H9 (cell line): ENCODE measurements around the gene ETFB. TPM values are rescaled to one million over a fixed set of nuclear protein-coding genes. Genes with fewer than 3 reads are reported as not detected.
"Not testable (repeated sequence)": the region's sequence is repeated elsewhere in the genome, so short reads cannot be mapped to it uniquely, and the experiment has no call there.

Experiments
- DNase-seq: peaks from one replicate; pipeline ENCODE4 v3.0.0-alpha.2; 2017
- H2AFZ ChIP-seq: one replicate; pipeline ENCODE4 v1.6.1; 2013; ENCODE audit warnings: mild to moderate bottlenecking, low read length, control low read depth, moderate library complexity
- H2AK5ac ChIP-seq: 2 replicates; pipeline ENCODE4 v1.6.1; 2013; ENCODE audit warnings: low read length, control low read depth, mixed read lengths; ENCODE audit not compliant: insufficient read length
- H2BK120ac ChIP-seq: one replicate; pipeline ENCODE4 v1.6.1; 2013; ENCODE audit warnings: low read depth, mild to moderate bottlenecking, low read length, control low read depth, inconsistent platforms; ENCODE audit not compliant: poor library complexity, severe bottlenecking
- H2BK12ac ChIP-seq: 2 replicates; pipeline ENCODE4 v1.6.1; 2013; ENCODE audit warnings: low read length, control low read depth, mixed read lengths, low read depth; ENCODE audit not compliant: insufficient read length
- H2BK15ac ChIP-seq: 2 replicates; pipeline ENCODE4 v1.6.1; 2013; ENCODE audit warnings: low read depth, low read length, control low read depth
- H2BK20ac ChIP-seq: one replicate; pipeline ENCODE4 v1.6.1; 2013; ENCODE audit warnings: low read depth, mild to moderate bottlenecking, low read length, control low read depth, inconsistent platforms; ENCODE audit not compliant: poor library complexity, severe bottlenecking
- H2BK5ac ChIP-seq: 2 replicates; pipeline ENCODE4 v1.6.1; 2013; ENCODE audit warnings: low read length, control low read depth, mixed read lengths; ENCODE audit not compliant: insufficient read length
- H3K14ac ChIP-seq: 2 replicates; pipeline ENCODE4 v1.6.1; 2013; ENCODE audit warnings: low read length, control low read depth; ENCODE audit not compliant: insufficient read depth
- H3K18ac ChIP-seq: 2 replicates; pipeline ENCODE4 v1.6.1; 2013; ENCODE audit warnings: low read depth, mild to moderate bottlenecking, mixed read lengths, low read length, control low read depth; ENCODE audit not compliant: insufficient read length
- H3K23ac ChIP-seq: 2 replicates; pipeline ENCODE4 v1.6.1; 2013; ENCODE audit warnings: low read length, control low read depth, mixed read lengths, low read depth; ENCODE audit not compliant: insufficient read length
- H3K23me2 ChIP-seq: 2 replicates; pipeline ENCODE4 v1.6.1; 2013; ENCODE audit warnings: low read depth, mild to moderate bottlenecking, mixed read lengths, low read length, control low read depth; ENCODE audit not compliant: insufficient read length, poor library complexity, severe bottlenecking
- H3K27ac ChIP-seq: 2 replicates; pipeline ENCODE4 v1.5.1; 2013; ENCODE audit warnings: low read length, control low read depth, mixed read lengths, low read depth; ENCODE audit not compliant: insufficient read length
- H3K27me3 ChIP-seq: 2 replicates; pipeline ENCODE4 v1.6.1; 2013; ENCODE audit warnings: low read length, control low read depth, inconsistent platforms; ENCODE audit not compliant: insufficient read depth
- H3K4ac ChIP-seq: 2 replicates; pipeline ENCODE4 v1.6.1; 2013; ENCODE audit warnings: low read depth, mild to moderate bottlenecking, control low read depth, inconsistent platforms, low read length, moderate library complexity
- H3K4me1 ChIP-seq: 2 replicates; pipeline ENCODE4 v1.6.1; 2013; ENCODE audit warnings: low read length, control low read depth, inconsistent platforms; ENCODE audit not compliant: insufficient read depth
- H3K4me2 ChIP-seq: 2 replicates; pipeline ENCODE4 v1.6.1; 2013; ENCODE audit warnings: low read length, control low read depth, mixed read lengths; ENCODE audit not compliant: insufficient read length, insufficient read depth
- H3K56ac ChIP-seq: 2 replicates; pipeline ENCODE4 v1.6.1; 2013; ENCODE audit warnings: low read depth, mild to moderate bottlenecking, mixed read lengths, low read length, control low read depth; ENCODE audit not compliant: insufficient read length
- H3K79me1 ChIP-seq: 2 replicates; pipeline ENCODE4 v1.6.1; 2013; ENCODE audit warnings: low read depth, mild to moderate bottlenecking, moderate library complexity, low read length, control low read depth, inconsistent platforms; ENCODE audit not compliant: insufficient read depth, poor library complexity, severe bottlenecking
- H3K79me2 ChIP-seq: 2 replicates; pipeline ENCODE4 v1.6.1; 2013; ENCODE audit warnings: low read length, control low read depth, inconsistent platforms; ENCODE audit not compliant: insufficient read depth
- H3K9ac ChIP-seq: 2 replicates; pipeline ENCODE4 v1.6.1; 2013; ENCODE audit warnings: low read length, control low read depth, mixed read lengths; ENCODE audit not compliant: insufficient read length; ENCODE audit errors: extremely low read depth
- H3K9me3 ChIP-seq: one replicate; pipeline ENCODE4 v1.6.1; 2013; ENCODE audit warnings: low read depth, low read length, inconsistent platforms; ENCODE audit not compliant: control insufficient read depth
- H3T11ph ChIP-seq: one replicate; pipeline ENCODE4 v1.6.1; 2013; ENCODE audit warnings: mild to moderate bottlenecking, low read length, control low read depth, inconsistent platforms
- H4K20me1 ChIP-seq: one replicate; pipeline ENCODE4 v1.6.1; 2013; ENCODE audit not compliant: control insufficient read depth, insufficient read length, insufficient read depth
- H4K5ac ChIP-seq: 2 replicates; pipeline ENCODE4 v1.6.1; 2013; ENCODE audit warnings: low read depth, mild to moderate bottlenecking, mixed read lengths, low read length, control low read depth; ENCODE audit not compliant: insufficient read length
- H4K8ac ChIP-seq: replicated peaks from 2 replicates; pipeline ENCODE4 v1.6.1; 2013; ENCODE audit warnings: low read length, control low read depth, mixed read lengths, low read depth; ENCODE audit not compliant: insufficient read length
- H4K91ac ChIP-seq: 2 replicates; pipeline ENCODE4 v1.6.1; 2013; ENCODE audit warnings: low read depth, mild to moderate bottlenecking, moderate library complexity, mixed read lengths, low read length, control low read depth; ENCODE audit not compliant: insufficient read length
- H3K27ac Mint-ChIP-seq, 3 experiments: 2 replicates in 2 of 3; 3 replicates in 1 of 3; pipeline ENCODE4 v1.8.0; 2020 to 2021; ENCODE audit warnings: mixed read lengths in 3 of 3, mild to moderate bottlenecking in 1 of 3, moderate library complexity in 1 of 3
- H3K27me3 Mint-ChIP-seq: 2 replicates; pipeline ENCODE4 v1.8.0; 2021; ENCODE audit warnings: low read depth, mild to moderate bottlenecking, moderate library complexity, mixed read lengths
- H3K36me3 Mint-ChIP-seq, 3 experiments: 2 replicates in 2 of 3; 3 replicates in 1 of 3; pipeline ENCODE4 v1.8.0; 2020 to 2021; ENCODE audit warnings: low read depth in 3 of 3, mixed read lengths in 3 of 3; ENCODE audit not compliant: insufficient read depth in 1 of 3
- H3K4me1 Mint-ChIP-seq, 2 experiments: 2 replicates each; pipeline ENCODE4 v1.8.0; 2020; ENCODE audit warnings: mixed read lengths in 2 of 2
- H3K4me3 Mint-ChIP-seq, 2 experiments: 2 replicates in 1 of 2; 3 replicates in 1 of 2; pipeline ENCODE4 v1.8.0; 2020 to 2021; ENCODE audit warnings: mild to moderate bottlenecking in 2 of 2, mixed read lengths in 2 of 2, moderate library complexity in 1 of 2
- H3K9me3 Mint-ChIP-seq, 2 experiments: 2 replicates in 1 of 2; 3 replicates in 1 of 2; pipeline ENCODE4 v1.8.0; 2020; ENCODE audit warnings: mild to moderate bottlenecking in 2 of 2, mixed read lengths in 2 of 2, moderate library complexity in 1 of 2
- CTCF ChIP-seq: fragments of 200-600 bp; sonication (generic); conservative IDR thresholded peaks from 3 replicates; pipeline ENCODE4 v1.8.0; 2021; ENCODE audit warnings: antibody characterized with exemption, mild to moderate bottlenecking
- whole genome bisulfite sequencing: extraction: QIAGEN DNeasy Blood & Tissue Kit; methylation state at CpG from one replicate; pipeline ENCODE4 v1.1.7; 2013; ENCODE audit warnings: missing lambda C conversion rate, low lambda C conversion rate, mixed read lengths; ENCODE audit not compliant: insufficient read length; ENCODE audit errors: extremely low coverage; 5-methylcytosine and 5-hydroxymethylcytosine counted together
- total RNA-seq: library from RNA; stranded (reverse); gene quantifications from 2 replicates; pipeline ENCODE4 v1.2.1, GENCODE V29; 2021

ETFB gene
- total RNA-seq, 1 experiment from 2014 or later = 49.4 TPM

GRCh38 chr19:51398096-51398704 is 32.0 kb upstream of the ETFB start:
- Histone ChIP-seq H2AFZ (no peak overlapping the region), H2BK20ac (no peak overlapping the region), H2BK15ac (no peak overlapping the region), H2BK5ac (no peak overlapping the region), H3K79me1 (no peaks in the 10 kb centered on the region), H3K79me2 (no peaks in the 10 kb centered on the region), H3T11ph (no peak overlapping the region), H3K14ac (no peak overlapping the region), H3K4ac (no peak overlapping the region), H3K56ac (no peak overlapping the region), H3K23me2 (peaks cover 8% of the 10 kb centered on the region), H3K23ac (no peak overlapping the region), H3K4me2 (no peak overlapping the region), H4K91ac (no peak overlapping the region), H3K27me3 (no peaks in the 10 kb centered on the region), H3K4me1 (no peaks in the 10 kb centered on the region), H4K8ac (no peak overlapping the region), H3K9me3 (peaks cover 13% of the 10 kb centered on the region), H2AK5ac (no peak overlapping the region), H2BK120ac (no peak overlapping the region), H3K9ac (no peak overlapping the region), H4K5ac (no peak overlapping the region), H2BK12ac (no peak overlapping the region), H3K18ac (no peak overlapping the region), H3K27ac (no peak overlapping the region), H4K20me1 (no peaks in the 10 kb centered on the region)
- TF ChIP-seq CTCF = peak; percentile 69
- peaks cover 19 to 33% of the 10 kb centered on the region in 2 experiments for H3K4me1 Mint-ChIP-seq
- 0 out of 7 replicates have a peak overlapping the region, but pooled peaks of 1 of the 3 experiments have one; percentile 61 for H3K27ac Mint-ChIP-seq
- peaks cover 26 to 29% of the 10 kb centered on the region in 2 experiments for H3K9me3 Mint-ChIP-seq
- no peak for DNase-seq
- peaks cover 7% of the 10 kb centered on the region; the same call in 1 of the 2 replicates for H3K27me3 Mint-ChIP-seq
- H3K4me3 Mint-ChIP-seq = no peak overlapping the region
- no CpG with 5 or more reads among the region's 7 CpGs for WGBS
- H3K36me3 Mint-ChIP-seq = peaks cover 26 to 46% (median 28%) of the 10 kb centered on the region in 3 experiments

- H2BK20ac ChIP-seq, H4K91ac ChIP-seq, H3T11ph ChIP-seq, H2BK5ac ChIP-seq, H3K23ac ChIP-seq, H3K27me3 ChIP-seq, H3K14ac ChIP-seq, H3K4me3 Mint-ChIP-seq, H3K4me1 ChIP-seq, H2AFZ ChIP-seq, H3K9me3 ChIP-seq, H2BK12ac ChIP-seq, H4K20me1 ChIP-seq, H2AK5ac ChIP-seq, H3K79me2 ChIP-seq, H3K4ac ChIP-seq, H3K18ac ChIP-seq, H3K23me2 ChIP-seq, H3K27ac ChIP-seq, H3K56ac ChIP-seq, H3K9ac ChIP-seq, H4K8ac ChIP-seq, H3K4me2 ChIP-seq, H3K79me1 ChIP-seq, DNase-seq, H3K27me3 Mint-ChIP-seq, H2BK120ac ChIP-seq, H4K5ac ChIP-seq, H2BK15ac ChIP-seq: not testable (repeated sequence)
- no CpG with 5 or more reads among the region's 9 CpGs for WGBS
- H3K4me1 Mint-ChIP-seq = peaks cover 19 to 33% of the 10 kb centered on the region in 2 experiments
- peaks cover 18 to 38% (median 21%) of the 10 kb centered on the region in 3 experiments for H3K36me3 Mint-ChIP-seq
- peak overlapping the region in 2 of 3 experiments; percentile 24 to 61; a peak in 3 of 7 replicates for H3K27ac Mint-ChIP-seq
- peaks cover 19 to 22% of the 10 kb centered on the region in 2 experiments for H3K9me3 Mint-ChIP-seq
Measured at GRCh38 chr19:51397453-51397852, 31.3 kb upstream of the ETFB start.
